Measurements from ENCODE around the gene RUNX2. TPM values are rescaled to one million over a fixed set of nuclear protein-coding genes. Genes with fewer than 3 reads are reported as not detected.

RUNX2 gene
- total RNA-seq, 2 experiments from 2014 or later = 8.0 to 9.3 TPM

GRCh38 chr6:45504947-45505346 lies 176.8 kb downstream of the RUNX2 start:
- peaks cover 34% of the 10 kb centered on the region for H3K36me3 Mint-ChIP-seq (ENCODE audit: low read depth)
- no peak overlapping the region for H3K27ac Mint-ChIP-seq
- CTCF ChIA-PET = interaction anchor here (1.4 kb wide), 1 partner anchor 210 kb away, joined by 3 read pairs; no protein-coding TSS in a partner anchor
- intact Hi-C loops (cut with micrococcal nuclease) = no loop called here
- no peak for DNase-seq
- ATAC-seq = no peak
- POLR2A ChIA-PET = interaction anchor here (1.2 kb wide), 1 partner anchor 10 kb away, joined by 3 read pairs; no protein-coding TSS in a partner anchor
- H3K4me1 Mint-ChIP-seq (ENCODE audit: low read depth) = peaks cover 5% of the 10 kb centered on the region
- H3K27me3 Mint-ChIP-seq = no peaks in the 10 kb centered on the region
- no peak overlapping the region for H3K4me3 Mint-ChIP-seq
- TF ChIP-seq CTCF (IDR thresholded peaks at IDR 0.05) = no peak
- H3K9me3 Mint-ChIP-seq = no peaks in the 10 kb centered on the region

GRCh38 chr6:45505470-45505869 lies 177.3 kb downstream of the RUNX2 start:
- ChIA-PET CTCF (interaction anchor here (1.4 kb wide), 1 partner anchor 209 kb away, joined by 3 read pairs; no protein-coding TSS in a partner anchor), POLR2A (no interaction called here)
- no peaks in the 10 kb centered on the region for H3K9me3 Mint-ChIP-seq
- intact Hi-C loops (cut with micrococcal nuclease) = no loop called here
- no peak for DNase-seq
- H3K4me3 Mint-ChIP-seq = no peak overlapping the region
- no peak for ATAC-seq
- H3K27ac Mint-ChIP-seq = no peak overlapping the region
- peaks cover 32% of the 10 kb centered on the region for H3K36me3 Mint-ChIP-seq (ENCODE audit: low read depth)
- H3K4me1 Mint-ChIP-seq (ENCODE audit: low read depth) = peaks cover 5% of the 10 kb centered on the region
- no peaks in the 10 kb centered on the region for H3K27me3 Mint-ChIP-seq
- TF ChIP-seq CTCF (IDR thresholded peaks at IDR 0.05) = no peak

- intact Hi-C loops (cut with micrococcal nuclease) = no loop called here
- CTCF ChIA-PET = no interaction called here
- Mint-ChIP-seq H3K4me1 (ENCODE audit: low read depth) (peaks cover 5% of the 10 kb centered on the region), H3K9me3 (no peaks in the 10 kb centered on the region), H3K36me3 (ENCODE audit: low read depth) (peaks cover 28% of the 10 kb centered on the region), H3K27ac (no peak overlapping the region), H3K4me3 (no peak overlapping the region), H3K27me3 (no peaks in the 10 kb centered on the region)
- ATAC-seq (no peak), DNase-seq (no peak)
- POLR2A ChIA-PET = no interaction called here
- no peak for TF ChIP-seq CTCF (IDR thresholded peaks at IDR 0.05)
Observed at GRCh38 chr6:45507186-45507585, 179.1 kb downstream of the RUNX2 start.

GRCh38 chr6:45509426-45509825 lies 181.3 kb downstream of the RUNX2 start:
- no peaks in the 10 kb centered on the region for H3K27me3 Mint-ChIP-seq
- ATAC-seq (no peak), DNase-seq (no peak)
- H3K4me1 Mint-ChIP-seq (ENCODE audit: low read depth) = peaks cover 5% of the 10 kb centered on the region
- POLR2A ChIA-PET = no interaction called here
- no peak overlapping the region for H3K4me3 Mint-ChIP-seq
- CTCF ChIA-PET = interaction anchor here (0.9 to 1.0 kb wide), 2 partner anchors 9 to 14 kb away, joined by 3 read pairs; no protein-coding TSS in a partner anchor
- peaks cover 26% of the 10 kb centered on the region for H3K36me3 Mint-ChIP-seq (ENCODE audit: low read depth)
- H3K27ac Mint-ChIP-seq = no peak overlapping the region
- no peaks in the 10 kb centered on the region for H3K9me3 Mint-ChIP-seq
- TF ChIP-seq CTCF (IDR thresholded peaks at IDR 0.05) = no peak
- intact Hi-C loops (cut with micrococcal nuclease) = no loop called here

- DNase-seq (no peak), ATAC-seq (no peak)
- no peak for TF ChIP-seq CTCF (IDR thresholded peaks at IDR 0.05)
- CTCF ChIA-PET = no interaction called here
- intact Hi-C loops (cut with micrococcal nuclease) = no loop called here
- H3K9me3 Mint-ChIP-seq = no peaks in the 10 kb centered on the region
- H3K27ac Mint-ChIP-seq = no peak overlapping the region
- POLR2A ChIA-PET = no interaction called here
- H3K27me3 Mint-ChIP-seq = no peaks in the 10 kb centered on the region
- H3K36me3 Mint-ChIP-seq (ENCODE audit: low read depth) = peaks cover 18% of the 10 kb centered on the region
- no peaks in the 10 kb centered on the region for H3K4me1 Mint-ChIP-seq (ENCODE audit: low read depth)
- no peak overlapping the region for H3K4me3 Mint-ChIP-seq
Observed at GRCh38 chr6:45512717-45513116, 184.6 kb downstream of the RUNX2 start.
